RPMI7951 (cell line): ENCODE data around the gene NFKBIE. TPM values are rescaled to one million over a fixed set of nuclear protein-coding genes. Genes with fewer than 3 reads are reported as not detected.
A peak's percentile ranks its signal among the peaks of the same experiment; 100 is the strongest.

Experiments used
- DNase-seq: peaks from one replicate; pipeline ENCODE4 v3.0.0-alpha.2; 2012; ENCODE audit warnings: low read depth
- total RNA-seq: library from RNA; depleted of rRNA; stranded (reverse); fragments of >200 nt; shearing (Covaris generic); gene quantifications from 2 replicates; pipeline ENCODE4 v1.2.3, GENCODE V29; 2014

NFKBIE gene
- total RNA-seq, 1 experiment from 2014 or later, result 14.7 TPM

DNA sequence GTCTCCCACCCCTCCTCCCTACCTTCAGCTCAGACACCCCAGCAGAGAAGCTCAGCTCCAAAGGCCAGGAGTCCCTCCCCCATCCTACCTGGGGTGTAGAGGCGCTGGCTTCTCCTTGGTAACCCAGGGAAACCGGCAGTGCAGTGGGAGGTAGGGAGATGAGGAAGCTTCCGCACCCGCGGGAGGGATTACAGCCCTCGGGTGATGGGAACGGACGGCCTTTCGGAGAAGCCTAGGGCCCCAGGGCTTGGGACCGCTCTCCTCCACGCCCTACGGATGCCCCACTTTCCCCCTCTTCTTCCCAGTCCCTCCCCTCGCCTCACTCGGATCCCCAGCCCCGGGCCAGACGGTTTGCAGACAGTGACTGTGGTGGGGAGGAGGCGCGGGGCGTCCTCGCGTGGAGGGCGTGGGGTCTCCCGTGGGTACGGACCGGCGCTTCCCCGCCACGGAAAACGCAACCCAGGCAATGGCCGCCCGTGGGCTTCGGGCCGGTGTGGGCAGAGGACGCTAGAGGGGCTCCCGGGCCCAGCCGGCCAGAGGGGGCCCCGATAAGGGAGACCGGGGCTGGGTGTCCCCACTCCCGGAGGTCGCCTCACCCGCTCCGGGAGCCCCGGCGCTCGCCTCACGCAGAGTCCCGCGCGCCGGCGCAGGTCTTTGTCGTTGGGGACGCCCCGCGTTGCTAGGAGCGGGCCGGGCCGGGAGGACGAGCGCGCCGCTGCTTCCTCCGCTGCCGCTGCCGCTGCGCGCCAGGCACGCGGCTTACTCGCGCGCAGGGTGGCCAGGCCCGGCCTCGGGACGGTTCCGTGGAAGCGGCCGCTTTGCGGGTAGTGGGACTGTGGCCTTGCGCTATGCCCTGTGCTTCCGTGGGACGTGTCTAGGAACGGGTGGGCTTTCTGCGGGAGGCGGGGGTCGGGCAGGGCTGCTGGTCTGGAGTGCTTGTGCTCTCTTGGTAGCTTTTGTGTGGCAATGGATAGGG lies 32.0 kb upstream of the NFKBIE start:
- peak; percentile 14 for DNase-seq

DNA sequence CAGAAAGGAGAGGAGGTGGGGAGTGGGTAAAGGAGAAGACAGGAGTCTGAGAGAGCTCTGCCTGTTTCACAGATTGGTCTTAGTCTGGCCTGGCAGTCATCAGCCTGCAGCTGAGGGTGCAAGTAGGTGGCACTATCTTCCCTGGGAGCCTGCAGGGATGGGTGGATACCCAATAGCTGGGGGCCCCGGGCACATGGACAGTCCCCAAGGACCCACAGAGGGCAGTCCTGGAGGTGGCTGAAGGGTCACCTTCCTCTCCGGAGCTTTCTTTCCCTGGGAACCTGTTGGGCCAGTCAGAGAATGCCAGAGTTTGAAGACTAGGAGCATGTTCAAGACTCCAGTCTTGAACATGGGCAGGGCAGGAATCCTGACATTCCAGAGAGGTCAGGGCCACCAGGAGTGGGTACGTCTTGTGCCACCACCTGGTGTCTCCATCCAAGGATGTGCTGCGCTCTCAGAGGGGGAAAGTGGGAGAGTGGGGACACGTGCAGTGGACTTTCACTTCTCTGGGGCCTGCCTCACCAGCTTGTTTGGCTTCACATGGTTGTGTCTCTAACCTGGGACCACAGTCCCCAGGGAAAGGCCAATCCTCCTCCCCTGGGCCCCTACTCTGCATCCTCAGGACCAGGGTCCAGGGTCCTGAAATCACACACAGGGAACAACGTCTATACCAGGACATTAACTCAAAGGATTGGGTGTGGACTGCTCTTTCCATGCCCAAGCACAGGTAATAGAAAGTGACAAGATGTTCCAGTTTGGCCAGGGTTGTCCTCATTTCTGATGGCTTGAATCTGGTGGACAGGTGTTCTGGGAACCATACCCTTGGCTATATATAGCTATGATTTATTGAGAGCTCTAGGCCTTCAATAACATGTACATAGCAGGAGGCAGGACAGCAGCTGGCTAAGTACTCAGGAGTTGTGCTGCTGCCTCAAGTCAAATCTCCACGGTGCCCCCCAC lies 29.8 kb upstream of the NFKBIE start:
- no peak for DNase-seq

DNA sequence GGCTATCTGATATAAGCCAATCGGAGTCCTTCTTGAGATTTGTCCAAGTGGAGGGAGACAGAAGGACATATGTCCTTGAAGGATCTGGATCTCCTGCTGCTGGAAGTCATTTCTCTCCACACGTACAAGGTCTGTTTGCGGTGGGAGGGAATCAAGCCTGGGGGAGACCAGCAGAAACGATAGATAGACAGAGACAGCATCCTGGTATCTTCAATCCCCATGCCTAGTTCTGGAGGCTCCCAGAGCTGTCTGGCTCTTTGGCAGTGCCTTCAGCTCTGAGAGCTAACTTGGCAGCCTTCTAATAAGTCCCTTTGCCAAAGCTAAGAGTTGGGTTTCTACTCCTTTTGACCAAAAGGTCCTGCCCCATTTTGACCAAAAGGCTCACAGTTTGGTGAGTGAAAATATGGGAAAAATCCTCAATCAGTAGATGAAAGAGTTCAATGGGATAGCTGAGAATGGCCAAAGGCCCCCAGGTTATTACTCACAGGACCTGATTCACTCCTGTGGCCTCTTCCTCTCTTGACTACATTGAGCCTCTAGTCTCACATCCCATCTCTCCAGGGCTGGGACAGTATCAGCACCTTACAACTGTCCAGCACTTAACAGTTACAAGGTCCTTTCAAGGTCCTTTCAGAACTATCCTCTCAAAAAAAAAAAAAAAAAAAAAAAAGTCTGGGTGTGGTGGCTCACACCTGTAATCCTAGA lies 27.5 kb upstream of the NFKBIE start:
- DNase-seq, result no peak

DNA sequence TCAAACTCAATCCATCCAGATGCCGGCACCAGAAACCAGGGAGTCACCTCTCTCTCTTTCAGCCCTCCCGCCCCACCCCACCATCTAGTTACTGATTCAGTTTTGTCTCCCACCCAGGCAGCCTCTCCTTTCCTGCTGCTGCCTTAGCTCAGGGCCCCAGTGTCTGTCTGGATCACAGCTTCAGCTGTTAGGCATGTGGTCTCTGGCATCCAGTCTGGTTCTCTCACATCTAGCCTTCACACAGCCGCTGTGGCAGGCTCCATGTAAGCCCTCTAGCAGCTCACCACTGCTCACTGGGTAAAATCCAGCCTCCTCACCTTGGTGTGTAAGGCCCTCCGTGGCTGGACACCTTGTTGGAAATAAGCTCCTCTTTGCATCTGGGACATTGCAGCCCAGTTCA lies 26.5 kb upstream of the NFKBIE start:
- DNase-seq, result no peak

DNA sequence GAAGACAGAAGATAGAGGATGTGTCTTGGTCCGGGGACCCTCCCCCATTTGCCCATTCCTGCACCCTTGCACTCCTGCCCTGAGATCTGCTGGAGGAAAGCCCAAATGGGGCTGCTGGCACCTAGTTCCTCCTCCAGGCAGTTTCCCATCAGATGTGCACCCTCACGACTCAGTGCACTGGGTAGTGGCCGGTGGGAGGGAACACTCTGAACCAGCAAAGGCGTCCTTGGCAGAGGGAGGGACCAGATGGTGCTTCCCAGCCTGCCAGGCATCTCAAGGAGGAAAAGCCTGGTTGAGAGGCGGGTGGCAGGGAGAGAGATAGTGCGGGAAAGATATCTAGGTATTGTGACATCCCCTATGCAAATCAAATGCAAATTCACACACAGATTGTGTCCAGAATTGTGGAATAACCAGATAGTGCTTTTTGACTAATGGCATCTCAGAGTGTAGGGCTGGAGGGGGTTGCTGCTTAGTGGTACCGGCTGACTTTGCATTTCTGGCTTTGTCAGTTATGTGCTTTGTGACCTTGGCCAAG lies 24.4 kb upstream of the NFKBIE start:
- no peak for DNase-seq

DNA sequence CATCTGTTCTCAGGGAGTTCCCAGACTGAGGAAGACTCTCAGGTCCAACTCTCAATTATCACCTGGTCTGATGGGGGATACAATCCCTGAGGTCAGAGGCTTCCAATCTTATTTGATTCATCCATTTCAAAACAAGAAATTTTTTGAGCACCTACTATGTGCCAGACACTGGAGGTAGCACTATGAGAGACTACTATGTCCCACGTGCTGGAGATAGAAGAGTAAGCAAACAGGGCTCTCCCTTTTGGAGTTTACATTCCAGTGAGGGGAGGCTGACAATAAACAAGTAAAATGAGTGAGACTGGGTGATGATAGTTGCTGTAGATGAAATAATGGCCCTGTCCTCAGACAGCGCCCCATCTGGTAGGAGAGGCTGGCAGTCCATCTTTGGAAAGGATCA lies 21.4 kb upstream of the NFKBIE start:
- DNase-seq, result no peak

DNA sequence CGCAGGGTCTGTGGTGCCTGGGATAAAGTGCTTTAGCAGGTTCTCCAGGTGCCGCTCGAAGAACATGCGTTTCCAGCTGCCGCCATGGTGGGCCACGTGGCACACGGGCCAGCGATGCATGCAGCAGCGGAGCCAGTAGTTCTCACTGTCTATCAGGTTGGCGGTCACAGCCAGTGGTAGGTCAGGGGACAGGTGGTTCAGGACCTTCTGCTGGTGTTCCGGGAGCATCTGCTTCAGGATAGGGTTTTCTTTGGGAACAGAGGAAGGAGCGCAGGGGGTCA lies 20.9 kb upstream of the NFKBIE start:
- no peak for DNase-seq

DNA sequence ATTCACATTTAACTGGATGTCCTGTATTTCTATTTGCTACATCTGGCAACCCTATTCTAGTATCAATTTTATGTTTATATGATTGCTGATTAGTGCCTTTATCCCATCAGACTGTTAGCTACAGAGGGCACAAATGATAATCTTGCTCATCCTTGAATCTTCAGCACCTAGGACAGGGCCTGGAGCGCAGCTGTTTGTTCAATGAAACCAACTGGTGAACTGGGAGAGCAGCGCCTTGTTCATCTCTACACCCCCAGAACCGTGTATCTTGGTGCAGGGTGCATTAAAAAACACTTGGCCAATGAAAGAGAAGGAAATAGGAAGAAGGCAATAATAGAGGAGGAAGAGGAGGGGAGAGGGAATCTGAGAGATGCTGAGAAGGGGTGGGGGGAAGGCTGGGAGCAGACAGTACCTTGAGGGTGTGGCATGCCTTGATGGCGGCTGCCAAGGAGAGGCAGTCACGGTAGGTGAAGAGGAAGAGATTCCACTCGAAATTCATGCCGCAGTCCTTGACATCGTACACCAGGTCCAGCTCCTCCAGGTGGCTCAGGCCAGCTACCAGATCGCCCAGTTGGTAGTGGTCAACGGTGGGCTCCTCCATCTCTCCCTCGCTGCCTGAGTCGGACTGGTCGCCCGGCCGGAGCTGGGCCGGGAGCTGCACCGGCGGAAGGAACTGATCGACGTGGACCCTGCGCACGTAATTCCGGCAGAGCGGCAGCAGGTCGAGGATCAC lies 20.4 kb upstream of the NFKBIE start:
- peak; percentile 34 for DNase-seq

DNA sequence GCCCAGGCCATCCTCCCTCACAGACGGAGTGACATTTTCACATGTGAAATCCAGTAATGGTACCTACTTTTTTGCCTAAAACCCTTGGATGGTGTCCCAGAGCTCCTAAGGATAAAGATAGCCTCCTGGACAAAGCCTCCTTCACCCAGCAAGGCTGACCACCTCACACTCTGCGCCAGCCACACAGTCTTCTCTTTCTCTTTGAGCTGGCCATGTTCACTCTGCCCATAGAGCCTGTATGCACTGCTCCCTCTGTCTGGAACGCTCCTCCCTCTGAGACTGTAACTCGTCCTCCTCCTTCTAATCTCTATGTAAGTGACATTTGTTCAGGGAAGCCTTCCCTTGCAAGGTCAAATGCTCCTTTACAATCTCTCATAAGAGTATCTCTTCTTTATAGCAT lies 19.5 kb upstream of the NFKBIE start:
- DNase-seq, result no peak

DNA sequence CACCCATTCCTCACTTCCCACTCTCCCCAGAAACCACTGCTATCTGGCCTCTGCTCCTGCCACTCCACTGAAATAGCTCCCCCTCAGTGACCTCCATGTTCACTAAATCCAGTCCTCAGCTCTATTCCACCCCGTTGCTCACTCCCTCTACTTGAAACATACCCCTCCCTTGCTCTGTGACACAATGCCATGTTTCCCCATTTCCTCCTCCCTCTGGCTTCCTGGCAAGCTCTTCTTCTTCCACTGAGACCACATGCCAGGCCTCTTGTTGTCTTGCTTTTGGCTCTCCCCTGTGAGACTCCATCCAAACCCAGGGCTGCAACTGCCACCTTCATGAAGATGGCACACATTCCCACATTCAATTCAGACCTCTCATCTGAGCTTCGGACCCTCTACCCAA lies 18.8 kb upstream of the NFKBIE start:
- no peak for DNase-seq

DNA sequence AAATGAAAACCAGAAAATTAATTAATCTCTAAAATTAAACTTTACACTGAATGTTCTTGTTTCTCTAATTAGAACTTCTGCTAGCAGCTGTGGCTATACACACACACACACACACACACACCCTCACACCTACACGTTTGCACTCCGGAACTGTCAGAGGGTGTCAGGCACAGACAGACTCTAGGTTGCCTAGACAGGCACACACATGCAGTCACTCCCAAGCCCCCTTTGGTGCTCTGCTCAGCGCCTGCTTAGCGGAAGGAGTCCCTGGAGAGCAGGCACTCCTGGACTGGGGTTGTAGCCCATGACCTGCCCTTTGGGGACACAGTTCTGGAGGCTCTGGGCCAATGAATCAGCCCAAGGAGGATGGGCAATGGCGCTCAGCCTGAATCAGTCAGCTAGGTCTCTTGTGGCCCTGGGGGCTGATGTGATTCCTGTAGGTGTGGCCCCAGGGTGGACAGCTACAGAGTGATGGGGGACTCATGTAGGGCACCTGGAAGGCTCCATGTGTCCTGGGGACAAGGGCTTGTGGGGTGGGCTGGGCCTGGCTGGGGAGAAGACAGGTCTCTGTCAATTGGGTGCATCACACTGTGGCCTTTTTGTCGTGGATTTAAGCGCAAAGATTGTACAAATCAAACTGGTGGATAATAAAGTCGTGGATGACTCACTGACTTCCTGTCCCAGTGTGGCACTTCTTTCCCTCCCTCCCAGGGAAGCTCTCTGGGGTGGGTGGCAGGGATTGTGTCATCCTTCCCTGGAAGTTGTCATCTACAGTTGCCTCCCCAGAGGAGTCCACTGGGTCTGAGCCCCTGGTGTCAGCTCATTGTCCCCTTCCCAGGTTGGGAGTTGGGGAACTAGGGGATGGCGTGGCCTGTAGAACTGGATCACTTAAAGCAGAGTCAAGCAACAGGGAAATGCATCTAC lies 13.7 kb upstream of the NFKBIE start:
- peak; percentile 64 for DNase-seq

DNA sequence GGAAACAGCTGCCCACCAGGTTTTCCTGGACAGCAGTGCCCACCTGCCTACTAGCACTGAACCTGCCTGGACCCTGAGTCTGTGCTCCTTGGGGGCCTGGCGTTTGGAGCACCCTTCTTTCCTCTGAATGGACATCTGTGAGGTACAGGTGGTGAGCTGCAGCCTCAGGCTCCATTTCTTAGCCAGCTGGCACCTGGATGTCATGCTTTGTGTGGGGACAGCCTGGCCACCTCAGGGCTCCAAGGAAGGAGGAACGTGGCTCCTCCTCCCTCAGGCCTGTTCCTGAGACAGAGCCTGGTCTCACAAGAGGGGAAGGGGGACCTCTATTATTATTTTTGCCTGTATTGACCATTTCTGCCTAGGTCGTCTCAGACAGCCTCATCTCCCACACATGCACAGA lies 13.0 kb upstream of the NFKBIE start:
- no peak for DNase-seq

DNA sequence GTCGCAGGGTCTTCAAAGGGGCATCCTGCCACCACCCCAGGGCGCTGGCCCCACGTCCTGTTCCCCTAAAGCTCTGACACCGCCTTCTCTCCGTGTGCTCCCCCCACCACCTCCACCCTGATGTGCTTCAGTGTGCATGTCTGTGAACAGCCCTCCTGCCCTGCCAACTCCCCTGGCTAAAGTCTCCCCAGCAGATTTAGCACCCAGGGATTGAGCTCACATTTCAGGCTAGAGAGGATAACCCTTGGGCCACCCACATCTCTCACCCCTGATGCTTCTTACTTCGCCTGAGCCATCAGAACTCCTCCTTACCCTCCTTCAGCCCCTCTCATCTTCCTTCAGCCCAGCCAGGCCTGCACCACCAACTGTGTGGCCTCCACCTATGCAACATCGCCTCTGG lies 12.4 kb upstream of the NFKBIE start:
- no peak for DNase-seq

DNA sequence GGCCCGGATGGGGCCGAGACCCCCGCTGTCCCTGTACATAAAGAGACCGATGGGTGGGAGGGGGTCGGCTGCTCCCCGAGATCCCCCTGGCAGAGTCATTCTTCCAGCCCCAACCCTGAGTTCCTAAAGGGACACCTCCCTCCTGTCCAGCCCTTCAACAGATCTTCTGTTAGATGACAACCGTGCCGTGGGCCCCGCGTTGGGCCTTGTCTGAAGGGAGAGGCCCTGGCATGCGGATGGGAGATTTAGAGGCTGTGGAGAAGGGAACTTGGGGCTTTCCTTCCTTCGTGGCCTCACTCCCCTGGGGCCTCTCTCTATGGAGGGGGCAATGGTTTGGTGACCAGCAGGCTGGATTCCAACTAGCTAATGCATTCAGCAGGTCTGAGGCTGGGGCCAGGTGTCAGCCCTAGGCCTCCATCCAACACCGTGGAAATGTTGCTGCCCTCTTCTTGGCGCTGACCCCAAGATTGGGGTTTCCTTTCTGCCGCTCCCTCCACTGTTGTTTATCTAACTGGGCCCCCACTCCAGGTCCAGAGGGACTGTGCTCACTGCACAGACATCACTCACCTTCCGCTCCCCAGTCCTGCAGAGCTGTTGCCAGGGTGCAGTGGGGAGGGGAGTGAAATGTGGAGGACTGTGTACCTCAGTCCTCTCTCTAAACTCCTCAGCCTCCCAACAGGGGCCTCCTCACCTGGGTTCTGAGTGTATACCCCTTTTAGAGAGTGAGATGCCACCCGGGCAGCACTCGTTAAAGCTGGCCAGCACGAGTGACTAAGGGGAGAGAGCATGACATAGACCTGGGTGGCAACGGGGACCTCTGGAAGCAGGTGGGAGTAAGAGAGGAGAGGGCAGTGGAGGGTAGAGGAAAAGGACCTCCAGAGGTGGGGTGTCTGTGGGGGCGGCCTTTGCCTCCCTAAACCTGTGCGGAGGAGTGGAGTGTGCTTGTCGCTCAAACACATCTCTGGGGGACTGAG lies 11.6 kb upstream of the NFKBIE start:
- DNase-seq, result no peak

DNA sequence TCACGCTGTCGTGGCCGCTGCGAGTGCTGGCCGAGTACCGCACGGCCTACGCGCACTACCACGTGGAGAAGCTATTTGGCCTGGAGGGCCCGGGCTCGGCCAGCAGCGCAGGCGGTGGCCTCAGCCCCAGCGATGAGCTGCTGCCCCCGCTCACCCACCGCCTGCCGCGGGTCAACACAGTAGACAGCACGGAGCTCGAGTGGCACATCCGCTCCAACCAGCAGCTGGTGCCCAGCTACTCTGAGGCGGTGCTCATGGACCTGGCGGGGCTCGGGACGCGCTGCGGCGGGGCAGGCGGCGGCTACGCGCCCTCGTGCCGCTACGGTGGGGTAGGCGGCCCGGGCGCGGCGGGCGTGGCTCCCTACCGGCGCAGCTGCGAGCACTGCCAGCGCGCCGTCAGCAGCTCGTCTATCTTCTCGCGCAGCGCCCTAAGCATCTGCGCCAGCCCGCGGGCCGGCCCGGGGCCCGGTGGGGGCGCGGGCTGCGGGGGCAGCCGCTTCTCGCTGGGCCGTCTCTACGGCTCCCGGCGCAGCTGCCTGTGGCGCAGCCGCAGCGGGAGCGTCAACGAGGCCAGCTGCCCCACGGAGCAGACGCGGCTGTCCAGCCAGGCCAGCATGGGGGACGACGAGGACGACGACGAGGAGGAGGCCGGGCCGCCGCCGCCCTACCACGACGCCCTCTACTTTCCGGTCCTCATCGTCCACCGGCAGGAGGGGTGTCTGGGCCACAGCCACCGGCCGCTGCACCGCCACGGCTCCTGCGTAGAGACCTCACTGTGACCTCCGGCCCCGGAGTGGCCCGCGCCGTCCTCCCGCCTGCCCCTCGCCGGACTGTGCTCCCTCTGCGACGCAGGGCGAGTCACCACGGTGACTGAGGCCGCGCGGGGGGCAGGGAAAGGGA lies 10.6 kb upstream of the NFKBIE start:
- no peak for DNase-seq

DNA sequence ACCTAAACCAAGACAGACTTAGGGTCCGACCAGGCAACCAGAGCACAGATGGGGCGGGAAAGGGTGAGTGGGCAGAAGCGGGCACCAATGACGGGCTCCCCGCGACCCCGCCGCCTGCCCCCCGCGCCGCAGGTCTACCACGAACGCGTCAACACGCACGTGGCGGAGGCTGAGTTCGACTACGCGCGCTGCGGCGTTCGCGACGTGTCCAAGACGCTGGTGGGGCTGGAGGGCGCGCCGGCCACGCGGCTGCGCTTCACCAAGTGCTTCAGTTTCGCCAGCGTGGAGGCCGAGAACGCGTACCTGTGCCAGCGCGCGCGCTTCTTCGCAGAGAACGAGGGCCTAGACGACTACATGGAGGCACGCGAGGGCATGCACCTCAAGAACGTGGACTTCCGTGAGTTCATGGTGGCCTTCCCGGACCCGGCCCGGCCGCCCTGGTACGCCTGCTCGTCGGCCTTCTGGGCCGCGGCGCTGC lies 10.0 kb upstream of the NFKBIE start:
- DNase-seq, result no peak

DNA sequence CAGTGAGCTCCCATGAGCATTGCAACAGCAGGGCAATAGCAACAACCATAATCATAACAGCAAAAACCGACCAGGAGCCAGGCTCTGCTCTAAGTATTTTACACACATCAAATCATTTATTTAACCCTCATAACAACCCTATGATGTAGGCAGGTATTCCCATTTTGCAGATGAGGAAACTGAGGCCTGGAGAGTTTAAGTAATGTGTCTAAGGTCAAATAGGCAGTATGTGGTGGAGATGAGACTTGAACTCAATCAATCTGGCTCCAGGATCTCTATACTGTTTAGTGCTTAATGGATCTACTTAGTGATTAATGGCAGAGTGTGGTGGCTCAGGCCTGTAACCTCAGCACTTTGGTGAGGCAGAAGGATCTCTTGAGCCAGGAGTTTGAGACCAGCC lies 8.3 kb upstream of the NFKBIE start:
- no peak for DNase-seq
